Measurements from ENCODE around the gene IL20RB. TPM values are rescaled to one million over a fixed set of nuclear protein-coding genes. Genes with fewer than 3 reads are reported as not detected.

Gene IL20RB
- total and polyA plus RNA-seq, 2 of the 4 experiments (the other 2 are of a cell fraction), result 0.72 to 0.97 TPM

DNA sequence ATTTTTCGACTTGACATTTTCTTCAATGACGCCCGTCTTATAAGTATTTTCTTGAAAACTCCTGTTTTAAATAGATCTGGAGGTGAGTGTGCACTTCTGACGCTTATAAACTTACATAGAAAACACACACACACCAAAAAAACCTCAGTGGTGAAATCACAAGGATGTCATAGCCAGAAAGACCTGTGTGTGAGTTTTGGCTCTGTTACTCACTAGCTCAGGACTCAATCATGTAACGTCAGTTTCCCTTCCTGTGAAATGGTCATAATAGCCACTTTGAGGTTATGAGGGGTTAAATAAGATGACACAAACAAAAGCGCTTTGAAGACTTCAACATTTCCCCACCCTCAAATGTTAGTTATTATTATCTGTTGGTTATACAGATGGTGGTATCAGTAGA, 1.8 kb downstream of the IL20RB start:
- Histone ChIP-seq H3K9me1 (ENCODE audit: insufficient read depth, low read length) (peaks cover 10% of the 10 kb centered on the region), H3K4ac (ENCODE audit: low read depth, low read length) (no peak overlapping the region), H3K18ac (ENCODE audit: low read depth, low read length) (no peak overlapping the region), H3K9ac (ENCODE audit: low read depth, low read length) (no peak overlapping the region), H2BK5ac (ENCODE audit: low read depth, low read length, poor library complexity, severe bottlenecking) (no peak overlapping the region), H3K79me1 (ENCODE audit: low read depth in 1 of 2, low read length in 2 of 2) (peaks cover 5 to 16% of the 10 kb centered on the region in 2 experiments; a peak in 3 of 4 replicates), H4K91ac (ENCODE audit: insufficient read depth, low read depth, low read length) (no peak overlapping the region), H3K14ac (replicated peaks; ENCODE audit: low read depth, low read length) (no peak overlapping the region), H3K23ac (ENCODE audit: low read depth, low read length) (no peak overlapping the region), H3K4me3 (ENCODE audit: insufficient read depth, low read depth, low read length) (no peak overlapping the region), H3K4me1 (ENCODE audit: control insufficient read depth, insufficient read depth, low read length) (peaks cover 21% of the 10 kb centered on the region), H4K20me1 (ENCODE audit: insufficient read depth, low read length) (no peaks in the 10 kb centered on the region), H3K4me2 (ENCODE audit: low read depth, low read length) (no peak overlapping the region), H2BK15ac (ENCODE audit: low read depth, low read length) (no peak overlapping the region), H3K56ac (ENCODE audit: extremely low read depth, insufficient read depth, low read length) (no peak overlapping the region), H2BK120ac (ENCODE audit: low read depth, low read length) (no peak overlapping the region), H4K8ac (ENCODE audit: low read depth in 2 of 2, low read length in 2 of 2) (no peak overlapping the region), H3K36me3 (ENCODE audit: control insufficient read depth, insufficient read depth, low read length) (no peaks in the 10 kb centered on the region), H2AK5ac (ENCODE audit: low read depth, low read length) (no peak overlapping the region), H3K9me3 (ENCODE audit: control insufficient read depth, insufficient read depth, low read length) (no peaks in the 10 kb centered on the region), H3K27me3 (ENCODE audit: control insufficient read depth, insufficient read depth, low read length) (no peaks in the 10 kb centered on the region), H2AFZ (replicated peaks; ENCODE audit: low read length, poor library complexity) (no peak overlapping the region), H3K27ac (ENCODE audit: insufficient read depth, low read length) (no peak overlapping the region), H4K5ac (ENCODE audit: low read depth, low read length) (no peak overlapping the region), H2BK20ac (ENCODE audit: low read depth, low read length) (no peak overlapping the region), H2AK9ac (replicated peaks; ENCODE audit: low read depth, low read length, poor library complexity) (no peak overlapping the region)
- TF ChIP-seq SMC3 (IDR thresholded peaks at IDR 0.05; ENCODE audit: low read depth, low read length), result no peak
- TF ChIP-seq BHLHE40 (IDR thresholded peaks at IDR 0.05; ENCODE audit: low read depth, low read length), result no peak
- TF ChIP-seq MAZ (IDR thresholded peaks at IDR 0.05; ENCODE audit: borderline replicate concordance, low read depth, low read length), result no peak
- TF ChIP-seq, protein P1, sequence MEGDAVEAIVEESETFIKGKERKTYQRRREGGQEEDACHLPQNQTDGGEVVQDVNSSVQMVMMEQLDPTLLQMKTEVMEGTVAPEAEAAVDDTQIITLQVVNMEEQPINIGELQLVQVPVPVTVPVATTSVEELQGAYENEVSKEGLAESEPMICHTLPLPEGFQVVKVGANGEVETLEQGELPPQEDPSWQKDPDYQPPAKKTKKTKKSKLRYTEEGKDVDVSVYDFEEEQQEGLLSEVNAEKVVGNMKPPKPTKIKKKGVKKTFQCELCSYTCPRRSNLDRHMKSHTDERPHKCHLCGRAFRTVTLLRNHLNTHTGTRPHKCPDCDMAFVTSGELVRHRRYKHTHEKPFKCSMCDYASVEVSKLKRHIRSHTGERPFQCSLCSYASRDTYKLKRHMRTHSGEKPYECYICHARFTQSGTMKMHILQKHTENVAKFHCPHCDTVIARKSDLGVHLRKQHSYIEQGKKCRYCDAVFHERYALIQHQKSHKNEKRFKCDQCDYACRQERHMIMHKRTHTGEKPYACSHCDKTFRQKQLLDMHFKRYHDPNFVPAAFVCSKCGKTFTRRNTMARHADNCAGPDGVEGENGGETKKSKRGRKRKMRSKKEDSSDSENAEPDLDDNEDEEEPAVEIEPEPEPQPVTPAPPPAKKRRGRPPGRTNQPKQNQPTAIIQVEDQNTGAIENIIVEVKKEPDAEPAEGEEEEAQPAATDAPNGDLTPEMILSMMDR (conservative IDR thresholded peaks at IDR 0.05; ENCODE audit: low read depth, low read length), result no peak
- TF ChIP-seq CEBPB (IDR thresholded peaks at IDR 0.05; ENCODE audit: low read depth, low read length), result no peak
- TF ChIP-seq RAD21 (IDR thresholded peaks at IDR 0.05; ENCODE audit: low read length), result no peak
- TF ChIP-seq RCOR1 (IDR thresholded peaks at IDR 0.05; ENCODE audit: insufficient replicate concordance, low read length), result no peak
- no peak for TF ChIP-seq CHD1 (IDR thresholded peaks at IDR 0.05; ENCODE audit: low read depth, low read length)
- TF ChIP-seq MAFK (IDR thresholded peaks at IDR 0.05; ENCODE audit: low read depth, low read length), result no peak
- TF ChIP-seq RFX5 (IDR thresholded peaks at IDR 0.05; ENCODE audit: low read depth, low read length), result no peak
- TF ChIP-seq, protein P2, sequence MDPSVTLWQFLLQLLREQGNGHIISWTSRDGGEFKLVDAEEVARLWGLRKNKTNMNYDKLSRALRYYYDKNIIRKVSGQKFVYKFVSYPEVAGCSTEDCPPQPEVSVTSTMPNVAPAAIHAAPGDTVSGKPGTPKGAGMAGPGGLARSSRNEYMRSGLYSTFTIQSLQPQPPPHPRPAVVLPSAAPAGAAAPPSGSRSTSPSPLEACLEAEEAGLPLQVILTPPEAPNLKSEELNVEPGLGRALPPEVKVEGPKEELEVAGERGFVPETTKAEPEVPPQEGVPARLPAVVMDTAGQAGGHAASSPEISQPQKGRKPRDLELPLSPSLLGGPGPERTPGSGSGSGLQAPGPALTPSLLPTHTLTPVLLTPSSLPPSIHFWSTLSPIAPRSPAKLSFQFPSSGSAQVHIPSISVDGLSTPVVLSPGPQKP (IDR thresholded peaks at IDR 0.05; ENCODE audit: borderline replicate concordance, low read depth, low read length), result no peak
- no peak for TF ChIP-seq MXI1 (IDR thresholded peaks at IDR 0.05; ENCODE audit: borderline replicate concordance, low read depth, low read length)
- TF ChIP-seq, protein P3, sequence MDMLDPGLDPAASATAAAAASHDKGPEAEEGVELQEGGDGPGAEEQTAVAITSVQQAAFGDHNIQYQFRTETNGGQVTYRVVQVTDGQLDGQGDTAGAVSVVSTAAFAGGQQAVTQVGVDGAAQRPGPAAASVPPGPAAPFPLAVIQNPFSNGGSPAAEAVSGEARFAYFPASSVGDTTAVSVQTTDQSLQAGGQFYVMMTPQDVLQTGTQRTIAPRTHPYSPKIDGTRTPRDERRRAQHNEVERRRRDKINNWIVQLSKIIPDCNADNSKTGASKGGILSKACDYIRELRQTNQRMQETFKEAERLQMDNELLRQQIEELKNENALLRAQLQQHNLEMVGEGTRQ (IDR thresholded peaks at IDR 0.05; ENCODE audit: low read depth, low read length), result no peak
- TF ChIP-seq NFE2L2 (IDR thresholded peaks at IDR 0.05; ENCODE audit: low read depth, low read length), result no peak
- TF ChIP-seq POLR2A (IDR thresholded peaks at IDR 0.05; ENCODE audit: low read depth, low read length), result no peak
- no peak for TF ChIP-seq FOS (IDR thresholded peaks at IDR 0.05; ENCODE audit: low read depth, low read length)
- no CpG with 5 or more reads among the region's 6 CpGs for WGBS, 2 experiments (ENCODE audit: extremely low coverage in 2 of 2, insufficient read length in 1 of 2)
- CTCF ChIA-PET, result no interaction called here
- intact Hi-C loops (cut with micrococcal nuclease) (loop anchor here (5.0 kb wide), 1 partner anchor 97 kb away; the partner anchor contains the start of gene NCK1), dilution Hi-C loops (cut with HindIII; ENCODE audit: low sequenced_read_pairs, unreplicated experiment) (no loop called here), in situ Hi-C loops (cut with MboI; ENCODE audit: low sequenced_read_pairs) (no loop called here)
- DNase-seq (no peak), ATAC-seq (ENCODE audit: low read depth) (no peak)
- POLR2A ChIA-PET (ENCODE audit: unreplicated experiment), result no interaction called here
- no TSS peak for BruUV-seq (replicated peaks)

Measured in IMR-90 (cell line).